ENCODE data around the gene SLC38A11.

SLC38A11 gene

GRCh38 chr2:164913640-164914350 is 41.5 kb downstream of the SLC38A11 start:
- DNase-seq, result no peak

- no peak for DNase-seq
These were observed 42.3 kb downstream of the SLC38A11 start for GRCh38 chr2:164913011-164913410.

- DNase-seq, result no peak
These were observed 43.5 kb downstream of the SLC38A11 start for GRCh38 chr2:164911832-164912231.

- DNase-seq, result no peak
These were observed 45.0 kb downstream of the SLC38A11 start for GRCh38 chr2:164910101-164910899.

GRCh38 chr2:164906947-164907346 is 48.4 kb downstream of the SLC38A11 start:
- no peak for DNase-seq

GRCh38 chr2:164905307-164905706 is 50.0 kb downstream of the SLC38A11 start:
- no peak for DNase-seq

- no peak for DNase-seq
These were observed 51.4 kb downstream of the SLC38A11 start for GRCh38 chr2:164903951-164904350.

- DNase-seq, result no peak
These were observed 52.1 kb downstream of the SLC38A11 start for GRCh38 chr2:164903204-164903603.

- no peak for DNase-seq
These were observed 56.2 kb downstream of the SLC38A11 start for GRCh38 chr2:164899121-164899520.

- no peak for DNase-seq
These were observed 56.9 kb downstream of the SLC38A11 start for GRCh38 chr2:164898475-164898874.

GRCh38 chr2:164897469-164898260 is 57.7 kb downstream of the SLC38A11 start:
- no peak for DNase-seq

GRCh38 chr2:164896634-164897355 is 58.5 kb downstream of the SLC38A11 start:
- no peak for DNase-seq

GRCh38 chr2:164896226-164896625 is 59.1 kb downstream of the SLC38A11 start:
- DNase-seq, result no peak

GRCh38 chr2:164891460-164891859 is 63.9 kb downstream of the SLC38A11 start:
- DNase-seq, result no peak

GRCh38 chr2:164890544-164890943 is 64.8 kb downstream of the SLC38A11 start:
- no peak for DNase-seq

- no peak for DNase-seq
These were observed 66.7 kb downstream of the SLC38A11 start for GRCh38 chr2:164888592-164888991.

GRCh38 chr2:164887434-164888144 is 67.7 kb downstream of the SLC38A11 start:
- DNase-seq, result no peak

- DNase-seq, result no peak
These were observed 73.0 kb downstream of the SLC38A11 start for GRCh38 chr2:164882276-164882675.

- no peak for DNase-seq
These were observed 73.8 kb downstream of the SLC38A11 start for GRCh38 chr2:164881524-164881923.

- no peak for DNase-seq
These were observed 75.3 kb downstream of the SLC38A11 start for GRCh38 chr2:164879901-164880535.

- no peak for DNase-seq
These were observed 77.4 kb downstream of the SLC38A11 start for GRCh38 chr2:164877927-164878326.

Data from C1 segment of cervical spinal cord (tissue), 14 donors.